GM12864 (cell line): Measurements from ENCODE around the gene PAX2.

Source experiments
- DNase-seq: peaks from one replicate; pipeline ENCODE4 v3.0.0-alpha.2; 2011; ENCODE audit warnings: low read depth
- H3K4me3 ChIP-seq: 2 replicates; pipeline ENCODE4 v1.5.1; 2011; ENCODE audit warnings: mild to moderate bottlenecking, low read depth, low read length, control low read depth
- CTCF ChIP-seq: IDR thresholded peaks from 2 replicates; pipeline ENCODE4 v1.5.1; 2011; ENCODE audit warnings: low read depth, mild to moderate bottlenecking, moderate library complexity, low read length, control low read depth, inconsistent platforms; ENCODE audit errors: missing control alignments

The PAX2 gene

DNA sequence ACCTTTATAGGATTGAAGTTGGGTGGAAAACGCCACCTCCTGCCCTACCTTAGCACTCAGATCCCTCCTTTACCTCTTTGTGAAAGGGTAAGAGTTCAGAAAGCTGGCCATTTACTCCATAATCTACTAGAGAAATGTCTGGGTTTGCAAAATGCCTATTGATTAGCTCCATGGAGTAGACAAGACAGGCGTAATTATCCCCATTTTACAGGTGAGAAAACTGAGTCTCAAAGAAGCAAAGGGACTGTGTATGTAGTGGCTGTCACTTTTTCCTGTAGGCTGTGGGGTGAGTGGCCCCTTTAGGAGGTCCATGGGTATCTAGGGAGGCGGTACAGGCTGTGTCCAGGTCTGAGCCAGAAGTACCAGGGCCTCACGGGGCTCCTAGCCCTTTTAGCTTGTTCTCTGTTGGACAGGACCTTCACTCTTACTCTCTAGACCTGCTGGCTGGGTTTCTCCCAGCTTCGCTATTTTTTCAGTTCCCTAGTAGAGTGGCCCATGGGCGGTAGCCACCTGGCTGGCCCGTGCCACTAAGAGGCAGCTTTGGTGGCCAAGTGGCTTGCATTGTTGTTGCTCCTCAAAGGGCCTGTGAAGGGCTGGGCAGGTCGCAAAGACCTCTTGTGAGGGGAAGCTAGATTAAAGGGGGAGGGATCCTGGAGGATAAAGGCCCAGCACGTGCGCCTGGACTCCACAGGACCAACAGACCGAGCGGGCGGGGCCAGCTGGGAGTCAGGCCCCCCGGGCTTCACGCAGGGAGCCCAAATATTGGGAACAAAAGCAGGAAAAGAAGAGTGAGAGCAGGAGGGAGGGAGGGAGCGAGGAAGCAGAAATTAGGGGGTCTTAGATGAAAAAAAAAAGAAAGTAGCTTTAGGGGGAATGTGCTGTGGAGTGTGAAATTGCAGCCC lies 4.7 kb upstream of the PAX2 start:
- no peak overlapping the region for H3K4me3 ChIP-seq
- no peak for TF ChIP-seq CTCF
- DNase-seq: no peak

DNA sequence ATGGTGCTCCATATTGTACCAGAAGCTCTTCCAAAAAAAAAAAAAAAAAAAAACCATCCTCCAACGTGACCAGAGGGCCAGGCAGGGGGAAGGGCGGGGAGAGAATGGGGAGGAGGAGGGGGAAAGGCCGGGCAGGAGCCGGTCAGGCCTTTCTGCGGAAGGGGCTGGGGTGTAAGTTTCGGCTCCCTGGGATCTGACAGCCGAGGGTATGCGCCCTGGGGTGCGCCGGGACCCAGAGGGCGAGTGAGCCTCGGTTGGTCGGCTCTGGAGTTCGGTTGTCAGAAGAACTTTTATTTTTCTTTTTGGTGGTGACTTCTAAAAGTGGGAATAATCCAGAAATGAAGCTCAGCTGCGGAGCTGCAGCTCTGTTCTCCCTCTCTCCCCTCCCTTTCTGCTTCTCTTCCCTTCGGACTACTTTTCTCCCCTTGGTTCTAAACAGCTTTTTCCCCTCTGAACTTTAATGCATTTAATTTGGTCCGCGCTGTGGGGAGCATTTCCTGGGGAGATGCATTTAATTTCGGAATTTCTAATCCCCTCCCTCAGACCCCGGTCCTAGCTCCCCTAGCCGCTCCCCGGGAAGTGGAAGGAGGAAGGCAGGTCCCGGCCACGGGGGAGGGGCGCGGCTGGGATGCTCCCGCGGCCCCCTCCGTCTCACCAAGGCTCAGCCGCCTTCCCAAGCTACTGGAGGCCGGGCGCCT lies 3.9 kb upstream of the PAX2 start:
- H3K4me3 ChIP-seq: no peak overlapping the region
- DNase-seq: no peak
- TF ChIP-seq CTCF: no peak

DNA sequence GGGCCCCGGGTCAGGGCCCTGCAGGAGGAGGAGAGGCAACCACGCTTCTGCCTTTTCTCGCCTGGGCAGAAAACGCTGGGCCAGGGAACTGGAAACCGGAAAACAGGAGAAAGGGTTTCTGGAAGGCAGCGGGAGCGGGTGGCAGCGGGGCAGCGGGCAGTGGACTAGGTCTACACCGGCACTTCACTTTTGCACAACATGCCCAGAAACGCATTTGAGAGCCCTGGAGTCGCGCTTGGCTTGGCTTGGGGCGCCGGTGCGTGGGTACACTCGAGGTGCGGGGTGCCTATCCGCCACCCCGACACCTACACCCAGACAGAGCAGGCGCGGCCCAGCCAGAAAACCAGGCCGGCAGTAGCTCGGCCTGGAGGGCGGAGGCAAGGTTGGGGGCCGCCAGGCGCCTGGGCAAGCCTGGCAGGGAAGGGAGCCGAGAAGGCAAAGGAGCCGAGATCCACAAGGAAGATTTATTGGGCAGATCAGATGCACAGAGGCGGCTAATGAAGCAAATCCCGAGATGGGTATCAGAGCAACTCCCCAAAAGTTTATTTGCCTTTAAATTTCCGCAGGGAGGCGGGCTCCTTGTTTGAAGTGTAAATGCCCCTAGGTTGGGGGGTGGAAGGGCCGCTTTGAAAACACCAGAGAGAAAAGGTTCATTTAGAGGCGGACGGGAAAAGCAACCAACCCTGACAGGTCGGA lies 3.2 kb upstream of the PAX2 start:
- DNase-seq: no peak
- no peak for TF ChIP-seq CTCF
- H3K4me3 ChIP-seq: no peak overlapping the region

DNA sequence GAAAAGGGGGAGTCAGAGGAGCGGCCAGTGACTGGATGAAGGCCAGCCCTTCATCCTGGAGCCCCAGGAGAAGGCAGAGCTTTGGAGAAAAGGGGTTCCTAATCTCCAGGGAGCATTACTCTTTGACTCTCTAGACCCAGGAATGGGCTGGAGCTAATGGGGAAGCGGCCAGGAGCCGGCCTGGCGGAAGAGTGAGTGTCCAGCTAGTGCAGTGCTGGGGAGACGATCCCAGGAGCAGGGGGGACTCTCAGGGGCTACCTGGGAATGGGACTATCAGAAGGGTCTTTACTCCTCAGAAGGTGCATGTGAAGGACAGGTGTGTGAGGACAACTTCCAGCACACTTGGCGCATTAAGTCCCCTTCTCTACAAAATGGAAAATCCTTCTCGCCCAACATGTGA lies 2.4 kb upstream of the PAX2 start:
- H3K4me3 ChIP-seq: no peak overlapping the region
- no peak for DNase-seq

GRCh38 chr10:100743626-100744135 lies 1.7 kb upstream of the PAX2 start:
- H3K4me3 ChIP-seq: no peak overlapping the region
- TF ChIP-seq CTCF: peak; percentile 91

More for the DNA sequence above, 2.4 kb upstream of the PAX2 start:
- no peak for TF ChIP-seq CTCF

DNA sequence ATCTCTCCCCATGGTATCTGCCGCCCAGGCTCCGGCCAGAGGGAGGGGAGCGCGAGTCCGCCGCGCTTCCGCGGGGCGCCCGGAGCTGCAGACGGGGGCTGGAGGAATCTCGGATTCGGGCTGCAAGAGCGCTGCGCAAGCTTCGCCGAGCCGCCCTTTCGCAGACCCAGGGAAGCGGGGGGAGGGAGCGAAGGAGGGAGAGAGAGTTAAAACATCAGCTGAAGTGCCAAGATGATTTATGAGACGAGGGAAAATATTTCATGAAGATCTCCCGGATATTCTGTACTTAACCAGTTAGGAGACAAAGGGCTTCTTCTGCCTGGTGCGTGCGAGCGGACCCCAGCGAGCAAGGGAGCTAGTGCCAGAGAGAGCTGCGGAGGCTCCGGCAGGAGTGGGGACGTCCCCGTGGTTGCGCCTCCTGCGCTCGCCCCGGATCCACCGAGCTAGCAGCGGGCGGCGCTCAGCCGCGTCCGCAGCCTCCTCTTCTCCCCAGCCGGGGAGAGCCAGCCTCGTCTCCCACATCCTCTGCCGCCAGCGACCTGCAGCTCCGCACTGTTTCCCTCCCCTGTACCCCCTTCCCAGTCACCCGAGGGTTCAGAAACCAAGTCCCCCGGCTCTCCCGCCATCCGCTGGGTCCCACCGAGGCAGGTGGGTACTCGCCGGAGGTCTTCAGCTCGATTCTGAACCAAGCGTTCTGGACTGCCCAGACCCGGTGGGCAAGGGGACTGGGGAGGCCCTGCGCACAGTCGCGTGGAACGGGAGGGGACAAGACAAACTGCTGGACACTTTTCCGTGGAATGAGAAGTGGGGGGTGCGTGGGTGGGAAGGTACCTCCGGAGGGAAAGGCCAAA lies 1.0 kb upstream of the PAX2 start:
- TF ChIP-seq CTCF: no peak
- no peak overlapping the region for H3K4me3 ChIP-seq
- DNase-seq: no peak

More at GRCh38 chr10:100743626-100744135, 1.7 kb upstream of the PAX2 start:
- peak; percentile 38 for DNase-seq
